Measurements from ENCODE around the gene GPR153.

- no peak for TF ChIP-seq EZH2 (IDR thresholded peaks at IDR 0.05; ENCODE audit: insufficient read depth, poor library complexity, severe bottlenecking)
- TF ChIP-seq EZH2phosphoT487 (IDR thresholded peaks at IDR 0.05; ENCODE audit: insufficient read depth, low read depth): no peak
Observed at GRCh38 chr1:6294080-6294889, 33.4 kb upstream of the GPR153 start.

Data from GM23248 (cell line).